Activated CD4-positive, CD25-positive, alpha-beta regulatory T cell treated with anti-CD3 and anti-CD28 coated beads, Interleukin-2, amount 50 U/mL, for 72 hours (primary cell): Measurements from ENCODE around the gene GNA12.
A peak's percentile ranks its signal among the peaks of the same experiment; 100 is the strongest.
"Not testable (repeated sequence)": the region's sequence is repeated elsewhere in the genome, so short reads cannot be mapped to it uniquely, and the experiment has no call there.

Source experiments
- DNase-seq: peaks from one replicate; pipeline ENCODE4 v3.0.0; 2021

GNA12 gene

DNA sequence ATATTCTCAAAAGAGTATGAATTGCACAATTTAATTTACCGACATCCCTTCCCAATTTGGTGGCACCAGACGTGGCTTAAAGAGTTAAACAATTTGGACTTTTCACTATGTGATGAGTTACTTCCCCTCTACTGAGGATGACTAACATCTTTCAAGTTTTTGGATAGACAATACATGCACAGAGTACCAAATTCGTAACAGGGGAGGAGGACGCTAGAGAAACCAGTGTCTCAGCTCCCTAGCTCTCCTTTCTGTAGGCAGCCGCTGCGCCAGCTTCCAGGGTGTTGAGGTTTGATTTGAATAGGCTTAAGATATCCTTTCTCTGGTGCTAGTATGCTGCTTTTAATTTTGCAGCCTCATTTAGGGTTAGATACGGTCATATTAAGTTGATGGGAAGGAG, 69.2 kb downstream of the GNA12 start:
- DNase-seq: no peak

DNA sequence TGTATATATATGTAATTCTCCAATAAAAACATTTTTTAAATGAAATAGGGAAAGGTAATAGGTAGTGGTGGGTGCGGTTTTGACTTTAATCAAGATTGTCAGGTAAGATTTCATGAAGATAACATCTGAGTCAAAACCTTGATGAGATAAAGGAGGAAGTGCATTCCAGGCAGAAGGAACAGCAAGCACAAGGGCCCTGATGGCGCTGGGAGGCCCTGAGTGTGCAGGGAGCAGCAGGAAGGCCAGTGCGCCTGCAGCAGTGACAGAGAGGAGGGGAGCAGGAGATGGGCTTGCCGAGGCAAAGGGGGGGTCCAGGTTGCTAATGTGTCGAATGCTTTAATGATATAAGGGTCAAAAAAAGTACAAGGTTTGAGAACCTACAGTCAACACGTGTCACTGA, 69.8 kb downstream of the GNA12 start:
- no peak for DNase-seq

DNA sequence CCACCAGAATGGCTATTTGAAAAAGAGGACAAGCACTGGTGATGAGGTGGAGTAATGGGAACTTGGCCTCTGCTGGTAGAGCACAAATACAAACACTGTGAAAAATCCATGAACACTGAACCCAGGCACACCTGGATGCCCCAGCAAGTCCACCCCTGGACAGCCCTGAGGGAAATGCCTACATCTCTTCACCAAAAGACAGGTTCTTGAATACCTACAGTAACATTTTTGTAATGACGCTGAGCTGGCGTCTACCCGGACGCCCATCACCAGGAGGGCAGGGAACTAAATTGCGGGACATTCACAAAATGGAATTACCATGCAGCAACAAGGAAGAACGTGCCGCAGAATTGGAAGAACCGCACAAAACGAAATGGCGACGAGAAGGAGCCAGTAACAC, 70.5 kb downstream of the GNA12 start:
- no peak for DNase-seq

DNA sequence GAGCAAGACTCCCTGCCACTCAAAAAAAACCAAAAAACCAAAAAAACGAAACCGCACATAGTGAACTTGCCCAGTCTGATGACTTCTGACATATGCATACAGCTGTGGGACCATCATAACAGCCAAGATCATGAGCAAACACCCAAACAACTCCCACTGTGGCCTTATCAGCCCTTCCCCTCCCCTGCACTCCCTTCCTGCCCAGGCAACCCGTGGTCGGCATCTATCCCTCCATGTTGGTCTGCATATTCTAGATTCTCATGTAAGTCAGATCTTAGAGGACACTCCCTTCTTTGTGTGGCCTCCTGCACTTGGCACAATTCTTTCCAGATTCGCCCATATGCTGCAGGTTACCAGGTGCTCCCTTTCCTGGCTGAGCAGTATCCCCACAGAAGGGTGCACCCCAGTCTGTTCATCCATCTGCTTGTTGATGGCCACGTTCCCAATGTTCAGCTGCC, 72.8 kb downstream of the GNA12 start:
- no peak for DNase-seq

DNA sequence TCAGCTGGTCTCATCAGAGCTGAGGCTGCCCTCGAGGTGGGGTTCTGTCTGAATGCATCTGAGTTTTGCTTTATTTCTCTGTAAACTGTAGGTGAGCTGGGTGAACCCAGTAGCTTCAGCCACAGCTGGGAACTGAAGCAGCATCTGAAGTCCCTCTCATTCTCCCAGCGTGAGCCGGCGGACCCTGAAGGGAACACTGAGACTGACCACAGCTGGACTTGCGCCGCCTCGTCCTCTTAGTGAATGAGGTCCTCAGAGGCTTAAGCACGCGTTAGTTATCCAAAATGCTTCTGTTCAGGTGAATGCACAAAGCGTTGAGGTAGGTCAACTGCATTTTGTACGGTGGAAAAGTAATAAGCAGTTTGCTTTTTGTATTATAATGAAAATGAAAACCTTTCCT, 79.5 kb downstream of the GNA12 start:
- no peak for DNase-seq

DNA sequence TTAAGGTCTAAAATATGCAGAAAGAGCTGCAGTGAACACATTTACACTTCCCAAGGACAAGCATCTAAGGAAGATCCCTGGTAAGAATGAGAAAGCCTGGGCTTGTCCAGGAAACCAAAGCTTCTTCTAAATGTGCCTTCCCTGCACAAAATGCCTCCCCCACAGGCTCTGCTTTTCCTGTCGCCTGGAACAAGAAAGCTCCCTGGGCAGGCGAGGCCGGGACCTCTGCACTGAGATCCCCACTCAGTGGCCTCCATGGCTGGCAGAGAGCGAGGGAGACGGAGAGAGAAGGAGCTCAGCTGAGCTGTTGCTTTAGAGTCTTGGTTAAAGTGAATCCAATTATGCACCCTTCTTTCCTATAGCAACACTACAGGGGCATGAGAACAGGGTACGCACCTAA, 80.5 kb downstream of the GNA12 start:
- DNase-seq: no peak

DNA sequence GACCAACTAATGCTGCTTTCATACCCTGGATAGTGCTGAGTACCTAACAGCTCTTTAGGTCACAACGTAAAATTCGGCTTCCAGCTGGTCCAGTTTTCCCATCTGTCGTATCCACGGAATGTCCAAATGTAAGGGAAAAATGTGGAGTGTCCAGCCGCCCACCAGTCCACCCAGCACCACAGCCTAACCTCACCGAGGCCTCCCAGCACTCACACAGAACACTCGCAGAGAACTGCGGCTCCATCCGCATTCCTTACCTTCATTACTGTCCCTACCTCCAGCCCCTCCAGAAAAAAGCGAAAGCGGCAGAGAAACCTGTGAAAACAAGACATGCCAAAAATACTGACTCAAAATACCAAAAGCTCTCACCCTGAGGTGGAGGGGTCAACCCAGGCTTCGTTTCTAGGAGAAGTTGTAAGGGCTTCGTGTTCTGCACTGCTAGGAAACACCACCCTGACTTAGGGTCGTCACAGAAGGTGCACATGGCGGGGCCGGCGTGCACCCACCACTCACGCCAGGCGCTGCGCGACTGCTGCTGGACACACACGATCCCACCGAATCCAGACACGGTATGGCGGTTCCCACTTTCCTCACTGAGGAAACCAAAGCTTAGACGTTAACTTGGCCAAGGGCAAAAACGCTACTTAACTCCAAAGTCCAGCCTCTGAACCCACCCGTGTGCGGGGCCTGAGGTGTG, 82.2 kb downstream of the GNA12 start:
- no peak for DNase-seq

DNA sequence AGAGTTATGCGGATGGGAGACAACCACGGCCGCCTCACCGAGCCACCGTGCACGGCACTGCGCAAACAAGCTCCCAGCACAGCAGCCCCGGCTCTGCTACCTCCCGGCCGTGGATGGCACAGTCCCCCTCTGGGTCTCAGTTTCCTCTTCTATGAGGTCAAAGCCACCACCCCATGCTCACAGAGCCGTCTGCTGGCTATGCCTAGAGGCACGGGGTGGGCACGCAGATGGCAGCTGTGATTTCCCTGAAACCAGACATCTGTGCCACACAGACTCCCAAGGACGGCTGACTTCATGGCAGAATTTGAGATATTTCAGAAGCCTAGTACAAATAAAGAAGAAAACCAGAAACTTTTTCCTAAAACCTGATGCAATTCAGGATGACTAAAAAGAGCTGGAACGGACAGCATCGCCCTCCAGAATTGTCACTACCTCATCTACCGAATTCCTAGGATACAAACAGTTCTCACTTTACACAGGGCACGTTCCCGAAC, 82.9 kb downstream of the GNA12 start:
- no peak for DNase-seq

DNA sequence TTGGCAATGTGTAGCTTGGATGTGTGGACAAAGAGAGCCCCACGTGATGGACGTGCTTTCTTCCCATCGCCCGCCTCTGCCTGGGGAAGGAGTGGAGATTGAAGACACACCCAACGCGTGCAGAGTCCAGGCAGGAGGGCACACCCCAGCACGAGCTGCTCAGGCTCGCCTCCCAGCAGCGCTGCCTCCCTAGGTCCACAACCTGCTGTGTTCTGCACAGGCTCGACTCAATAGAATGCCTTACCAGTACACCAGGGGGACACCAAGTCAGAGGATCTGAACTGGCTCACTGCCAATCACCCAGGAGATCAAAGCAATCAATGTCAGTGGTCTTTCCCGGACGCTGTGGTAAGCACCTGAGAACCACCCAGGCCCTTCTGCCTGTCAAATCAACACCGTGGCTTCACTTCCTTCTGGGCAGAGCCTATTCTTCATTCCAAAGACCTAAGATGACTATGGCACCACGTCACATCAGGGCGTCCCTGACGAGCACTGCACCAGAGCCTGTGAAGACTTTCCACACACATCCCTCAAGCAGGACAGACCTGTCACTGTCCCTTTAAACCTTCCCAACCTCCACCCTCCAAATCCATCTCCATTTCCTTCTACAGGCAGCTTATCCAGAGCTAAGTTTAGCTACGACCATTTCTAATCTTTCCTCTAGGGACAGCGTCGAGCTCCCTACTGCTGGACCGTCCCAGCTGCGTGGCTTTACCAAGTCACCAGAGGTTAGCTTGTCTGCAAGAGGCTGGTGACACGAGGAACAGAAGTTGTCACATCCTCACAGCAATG, 83.8 kb downstream of the GNA12 start:
- no peak for DNase-seq

DNA sequence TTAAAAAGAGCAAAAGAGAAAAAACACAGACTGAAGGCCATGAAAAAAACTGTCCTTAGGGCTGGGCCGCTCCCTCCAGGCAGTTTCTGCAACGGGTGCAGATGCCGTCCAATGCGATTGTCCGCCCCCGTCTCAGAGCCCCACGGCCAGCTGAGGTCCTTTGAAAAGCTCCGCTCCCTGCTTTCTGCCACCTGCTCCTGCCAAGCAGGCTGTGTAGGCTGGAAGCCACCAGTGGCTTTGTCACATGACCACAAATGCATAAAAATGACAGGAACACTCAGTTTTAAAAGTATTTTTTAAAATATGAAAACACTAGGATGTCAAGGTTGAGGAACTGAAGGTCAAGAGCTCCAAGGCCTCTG, 84.4 kb downstream of the GNA12 start:
- DNase-seq: no peak

DNA sequence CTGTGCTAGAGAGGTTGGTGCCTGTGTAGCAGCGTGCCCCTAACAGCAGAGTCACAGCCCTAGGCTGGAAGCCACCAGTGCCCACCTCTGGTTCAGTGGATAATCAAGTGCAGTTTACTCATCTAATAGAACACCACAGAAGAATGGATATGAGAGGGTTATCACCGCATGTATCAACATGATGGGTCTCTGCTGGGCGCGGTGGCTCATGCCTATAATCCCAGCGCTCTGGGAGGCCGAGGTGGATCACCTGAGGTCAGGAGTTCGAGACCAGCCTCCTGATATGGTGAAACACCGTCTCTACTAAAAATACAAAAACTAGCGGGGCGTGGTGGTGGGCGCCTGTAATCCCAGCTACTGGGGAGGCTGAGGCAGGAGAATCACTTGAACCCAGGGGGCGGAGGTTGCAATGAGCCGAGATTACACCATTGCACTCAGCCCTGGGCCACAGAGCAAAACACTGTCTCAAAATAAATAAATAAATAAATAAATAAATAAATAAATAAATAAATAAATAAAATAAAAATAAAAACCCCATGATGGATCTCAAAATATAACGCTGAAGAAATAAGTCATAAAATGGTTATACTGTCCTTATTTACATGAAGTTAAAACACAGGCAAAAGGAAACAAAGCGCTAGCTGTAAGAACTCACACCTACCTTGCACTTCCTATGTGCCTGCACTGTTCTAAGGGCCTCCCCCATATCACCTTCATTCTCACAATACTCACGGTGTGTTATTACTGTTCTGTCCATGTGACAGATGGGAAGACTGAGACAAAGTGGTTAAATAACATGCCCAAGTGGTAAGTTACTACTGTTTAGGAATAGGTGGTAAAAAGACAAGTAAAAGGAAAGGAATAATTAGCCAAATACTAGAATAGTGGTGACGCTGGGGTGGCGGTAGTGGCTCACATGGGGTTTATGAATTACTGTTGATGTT, 85.2 kb downstream of the GNA12 start:
- DNase-seq: no peak

DNA sequence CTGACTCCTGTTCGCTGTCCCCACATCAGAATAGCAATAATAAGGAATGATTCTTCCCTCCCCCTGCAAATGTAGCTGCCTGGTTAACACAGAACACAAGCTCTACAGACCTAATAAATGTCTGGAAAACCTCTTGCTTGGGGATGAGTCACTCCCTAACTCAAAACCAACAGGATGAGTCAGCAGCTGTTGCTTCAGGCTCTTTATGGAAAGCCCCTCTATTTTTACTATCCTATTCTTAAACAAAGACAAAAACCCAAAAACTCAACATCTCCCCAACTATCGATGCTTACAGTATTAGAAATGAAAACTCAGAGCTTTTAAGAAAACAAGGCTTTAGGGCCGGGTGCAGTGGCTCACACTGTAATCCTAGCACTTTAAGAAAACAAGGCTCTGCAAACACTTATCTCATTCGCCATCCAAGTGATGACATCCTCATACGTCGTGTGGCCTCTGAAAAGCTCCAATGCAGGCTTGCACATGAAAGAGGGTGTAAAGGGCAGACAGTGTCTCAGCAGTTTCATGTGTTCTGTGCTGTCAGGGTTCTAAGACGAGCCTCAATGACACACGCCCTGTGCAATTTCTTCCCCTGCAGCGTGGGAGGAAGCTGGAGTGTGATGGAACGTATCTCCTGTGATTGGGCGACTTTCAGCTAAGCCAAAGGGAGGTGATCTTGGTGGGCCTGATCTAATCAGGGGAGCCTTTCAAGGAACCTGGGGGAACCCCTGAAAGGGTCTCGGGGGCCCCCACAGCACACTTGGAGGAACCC, 86.0 kb downstream of the GNA12 start:
- DNase-seq: peak; percentile 62

DNA sequence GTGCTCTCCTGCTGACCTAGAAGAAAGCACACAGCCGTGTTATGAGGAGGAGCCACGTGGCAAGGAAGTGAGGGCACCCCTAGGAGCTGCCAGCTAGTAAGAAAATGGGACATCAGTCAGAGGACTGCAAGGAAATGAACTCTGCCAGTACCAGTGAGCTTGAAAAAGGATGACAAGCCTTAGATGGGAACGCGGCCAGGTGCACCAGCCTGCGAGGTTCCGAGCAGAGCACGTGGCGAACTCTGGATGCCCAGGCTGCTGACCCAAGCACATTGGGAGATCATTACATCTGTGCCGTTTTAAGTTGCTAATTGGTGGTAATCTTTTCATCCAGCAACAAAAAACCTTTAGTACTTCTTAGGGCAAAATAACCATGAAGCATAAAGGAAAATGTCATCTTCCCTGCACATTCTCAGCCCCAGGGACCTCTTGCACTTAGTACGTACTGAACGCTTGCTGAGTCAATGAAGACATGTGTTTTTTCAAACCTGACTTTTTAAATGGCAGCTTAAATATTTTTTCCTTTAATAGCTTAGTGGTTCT, 86.7 kb downstream of the GNA12 start:
- DNase-seq: no peak

DNA sequence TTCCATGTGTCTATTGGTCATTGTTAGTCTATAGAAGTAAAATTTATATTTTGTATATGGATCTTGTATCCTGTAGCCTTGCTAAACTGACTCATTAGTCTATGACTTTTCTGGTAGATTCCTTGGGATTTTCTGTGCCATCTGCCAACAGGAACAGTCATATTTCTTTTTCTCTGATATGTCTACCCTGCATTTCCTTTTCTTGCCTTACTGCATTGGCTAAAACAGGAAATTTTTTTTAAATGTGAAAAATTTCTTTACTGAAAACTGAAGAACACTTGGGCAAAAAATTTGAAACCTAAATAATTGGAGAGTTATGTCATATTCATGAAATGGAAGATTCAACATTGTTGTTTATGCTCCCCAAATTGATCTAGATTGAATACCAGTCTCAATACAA, 88.6 kb downstream of the GNA12 start:
- no peak for DNase-seq

DNA sequence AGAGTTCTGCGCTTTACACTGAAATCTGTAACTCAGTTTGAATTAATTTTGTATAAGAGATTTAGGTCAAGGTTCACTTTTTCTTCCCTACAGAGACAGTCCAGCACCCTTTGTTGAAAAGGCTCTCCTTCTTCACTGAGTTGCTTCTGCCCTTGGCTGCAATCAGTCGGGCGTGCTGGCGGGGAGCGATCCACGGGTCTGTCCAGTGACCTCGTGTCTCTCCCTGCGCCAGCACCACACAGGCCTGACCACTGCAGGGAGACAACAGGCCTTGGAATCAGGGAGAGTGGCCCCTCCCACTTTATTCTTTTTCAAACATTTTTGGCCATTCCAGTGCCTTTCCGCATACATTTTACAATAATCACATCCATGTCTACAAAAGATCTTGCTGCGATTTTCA, 89.2 kb downstream of the GNA12 start:
- DNase-seq: no peak

DNA sequence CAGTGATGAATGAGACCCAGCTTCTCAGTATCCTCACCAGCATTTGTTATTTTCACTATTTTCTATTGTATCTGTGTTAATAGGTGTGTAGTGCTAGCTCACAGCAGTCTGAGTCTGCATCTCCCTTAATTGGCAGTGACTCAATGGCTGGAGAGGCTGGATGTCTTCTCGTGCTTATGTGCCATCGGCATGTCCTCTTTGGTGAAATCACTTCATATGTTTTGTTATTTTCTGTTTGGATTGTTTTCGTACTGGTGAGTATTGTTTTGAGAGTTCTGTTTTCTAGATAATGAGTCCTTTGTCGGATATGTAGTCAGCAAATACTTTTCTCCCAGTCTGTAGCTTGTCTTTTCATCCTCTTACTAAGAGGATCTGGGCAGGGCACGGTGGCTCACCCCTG, 90.0 kb downstream of the GNA12 start:
- DNase-seq: no peak

DNA sequence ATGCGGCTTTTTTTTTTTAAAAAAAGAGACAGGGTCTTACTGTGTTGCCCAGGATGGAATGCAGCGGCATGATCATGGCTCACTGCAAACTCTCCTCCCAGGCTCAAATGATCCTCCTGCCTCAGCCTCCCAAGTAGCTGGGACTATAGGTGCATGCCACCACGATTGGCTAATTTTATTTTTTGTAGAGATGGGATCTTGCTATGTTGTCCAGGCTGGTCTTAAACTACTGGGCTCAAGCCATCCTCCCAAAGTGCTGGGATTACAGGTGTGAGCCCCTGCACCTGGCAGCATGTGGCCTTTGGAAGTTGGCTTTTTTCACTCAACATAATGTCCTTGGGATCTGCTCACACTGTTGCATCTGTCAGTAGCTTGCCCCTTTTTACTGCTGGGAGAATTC, 91.0 kb downstream of the GNA12 start:
- DNase-seq: no peak

DNA sequence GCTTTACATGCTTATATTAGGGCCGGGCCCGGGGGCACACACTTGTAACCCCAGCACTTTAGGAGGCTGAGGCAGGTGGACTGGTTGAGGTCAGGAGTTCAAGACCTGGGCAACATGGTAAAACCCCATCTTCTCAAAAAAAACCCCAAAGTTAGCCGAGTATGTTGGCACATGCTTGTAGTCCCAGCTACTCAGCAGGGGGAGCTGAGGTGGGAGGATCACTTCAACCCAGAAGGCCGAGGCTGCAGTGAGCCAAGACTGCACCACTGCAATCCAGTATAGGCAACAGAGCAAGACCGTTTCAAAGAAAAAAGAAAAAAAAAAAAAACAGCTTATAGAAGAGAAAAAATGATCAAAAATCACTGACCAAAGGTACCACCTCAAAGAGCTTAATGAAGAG, 93.0 kb downstream of the GNA12 start:
- DNase-seq: no peak

DNA sequence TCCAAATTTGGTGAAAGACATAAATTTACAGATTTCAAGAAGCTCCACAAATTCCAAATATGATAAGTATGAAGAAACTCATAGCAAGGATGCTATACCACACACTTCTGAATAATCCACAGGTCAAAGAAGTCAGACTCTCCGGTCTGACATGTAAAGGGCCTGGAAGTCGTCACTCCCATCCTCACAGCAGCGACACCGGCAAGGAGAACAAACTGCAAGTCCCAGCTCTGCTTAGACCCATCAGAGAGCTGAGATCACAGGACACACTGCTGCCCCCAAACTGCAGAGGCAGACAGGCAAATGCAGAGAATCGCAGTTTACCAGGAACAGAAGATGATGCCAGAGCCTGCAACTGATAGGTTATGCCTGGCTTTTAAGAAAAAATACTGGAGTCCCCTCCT, 94.1 kb downstream of the GNA12 start:
- DNase-seq: no peak

DNA sequence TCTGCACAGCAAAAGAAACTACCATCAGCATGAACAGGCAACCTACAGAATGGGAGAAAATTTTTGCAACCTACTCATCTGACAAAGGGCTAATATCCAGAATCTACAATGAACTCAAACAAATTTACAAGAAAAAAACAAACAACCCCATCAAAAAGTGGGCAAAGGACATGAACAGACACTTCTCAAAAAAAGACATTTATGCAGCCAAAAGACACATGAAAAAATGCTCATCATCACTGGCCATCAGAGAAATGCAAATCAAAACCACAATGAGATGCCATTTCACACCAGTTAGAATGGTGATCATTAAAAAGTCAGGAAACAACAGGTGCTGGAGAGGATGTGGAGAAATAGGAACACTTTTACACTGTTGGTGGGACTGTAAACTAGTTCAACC, 95.4 kb downstream of the GNA12 start:
- not testable (repeated sequence) for DNase-seq

DNA sequence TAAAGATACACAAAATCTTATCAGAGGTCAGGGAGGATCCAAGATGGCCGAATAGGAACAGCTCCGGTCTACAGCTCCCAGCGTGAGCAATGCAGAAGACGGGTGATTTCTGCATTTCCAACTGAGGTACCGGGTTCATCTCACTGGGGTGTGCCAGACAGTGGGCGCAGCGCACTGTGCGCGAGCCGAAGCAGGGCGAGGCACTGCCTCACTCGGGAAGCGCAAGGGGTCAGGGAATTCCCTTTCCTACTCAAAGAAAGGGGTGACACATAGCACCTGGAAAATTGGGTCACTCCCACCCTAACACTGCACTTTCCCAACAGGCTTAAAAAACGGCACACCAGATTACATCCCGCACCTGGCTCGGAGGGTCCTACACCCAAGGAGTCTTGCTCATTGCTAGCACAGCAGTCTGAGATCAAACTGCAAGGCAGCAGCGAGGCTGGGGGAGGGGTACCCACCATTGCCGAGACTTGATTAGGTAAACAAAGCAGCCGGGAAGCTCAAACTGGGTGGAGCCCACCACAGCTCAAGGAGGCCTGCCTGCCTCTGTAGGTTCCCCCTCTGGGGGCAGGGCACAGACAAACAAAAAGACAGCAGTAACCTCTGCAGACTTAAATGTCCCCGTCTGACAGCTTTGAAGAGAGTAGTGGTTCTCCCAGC, 100.5 kb downstream of the GNA12 start:
- DNase-seq: not testable (repeated sequence)
